ENCODE results near the gene SLC18B1.

SLC18B1 gene

GRCh38 chr6:132797951-132798868 lies at the start of gene SLC18B1:
Gene SLC18B1, minus strand, starts transcription at chr6:132798637. Its CDS starts 181 bp downstream, at chr6:132798456.
- peak in 1 of 2 donors; percentile 45 for DNase-seq (ENCODE audit: low read depth in 2 of 2)

- DNase-seq (ENCODE audit: low read depth in 2 of 2): no peak
These were observed 45.0 kb upstream of the SLC18B1 start for GRCh38 chr6:132843316-132844035.

DNA sequence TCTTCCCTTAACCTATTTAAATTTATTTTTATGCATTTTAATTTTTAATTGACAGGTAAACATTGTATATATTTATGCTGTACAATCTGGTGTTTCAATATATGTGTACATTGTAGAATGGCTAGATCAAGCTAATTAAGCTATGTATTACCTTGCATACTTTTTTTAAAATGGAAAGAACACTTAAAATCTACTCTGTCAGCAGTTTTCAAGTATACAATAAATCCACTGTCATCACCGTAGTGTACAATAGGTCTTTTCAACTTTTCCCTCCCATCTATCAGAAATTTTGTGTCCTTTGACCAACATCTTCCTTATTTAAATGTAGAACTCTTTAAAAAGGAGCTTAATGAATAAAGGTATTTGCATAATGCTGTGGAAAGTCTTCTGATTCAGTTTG lies 43.5 kb upstream of the SLC18B1 start:
- DNase-seq (ENCODE audit: low read depth in 2 of 2): no peak

- DNase-seq (ENCODE audit: low read depth in 2 of 2): no peak
These were observed 34.5 kb upstream of the SLC18B1 start for GRCh38 chr6:132832891-132833290.

GRCh38 chr6:132830334-132830751 lies 31.9 kb upstream of the SLC18B1 start:
- no peak for DNase-seq (ENCODE audit: low read depth in 2 of 2)

DNA sequence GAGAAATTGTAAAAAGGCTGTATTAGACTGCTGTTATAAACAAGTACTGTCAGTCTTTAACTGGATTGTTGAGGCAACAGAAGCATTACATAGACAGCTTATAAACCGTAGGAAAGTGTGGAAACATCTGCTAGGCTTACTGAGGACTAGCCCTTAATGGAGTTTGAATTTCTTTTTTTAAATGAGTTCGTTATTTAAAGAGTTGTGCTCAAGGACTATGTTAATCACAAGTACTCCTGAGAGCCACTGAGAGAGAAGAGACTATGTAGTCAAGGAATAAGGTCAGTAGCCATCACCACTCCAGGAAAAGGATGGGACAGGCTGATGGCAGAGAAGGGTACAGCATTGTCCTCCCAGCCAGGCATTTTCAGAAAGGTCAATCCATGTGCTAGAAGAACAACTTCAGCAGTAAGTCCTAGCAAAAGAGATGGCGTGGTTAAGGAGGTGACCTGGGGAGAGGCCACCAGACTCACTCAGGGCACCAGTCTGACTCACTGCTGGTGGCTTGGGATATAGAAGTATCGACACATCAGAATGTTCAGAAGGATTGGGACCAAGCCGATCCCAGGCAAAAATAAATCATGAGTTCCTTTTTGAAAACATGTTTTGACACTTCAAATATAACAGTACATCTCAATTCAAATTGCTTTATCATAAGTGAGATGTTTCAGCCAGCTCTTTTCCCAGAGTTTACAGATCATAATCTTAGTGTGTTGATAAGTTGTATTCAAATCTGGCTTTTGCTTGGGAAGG lies 22.4 kb upstream of the SLC18B1 start:
- no peak for DNase-seq (ENCODE audit: low read depth in 2 of 2)

GRCh38 chr6:132819405-132820161 lies 21.1 kb upstream of the SLC18B1 start:
- no peak for DNase-seq (ENCODE audit: low read depth in 2 of 2)

DNA sequence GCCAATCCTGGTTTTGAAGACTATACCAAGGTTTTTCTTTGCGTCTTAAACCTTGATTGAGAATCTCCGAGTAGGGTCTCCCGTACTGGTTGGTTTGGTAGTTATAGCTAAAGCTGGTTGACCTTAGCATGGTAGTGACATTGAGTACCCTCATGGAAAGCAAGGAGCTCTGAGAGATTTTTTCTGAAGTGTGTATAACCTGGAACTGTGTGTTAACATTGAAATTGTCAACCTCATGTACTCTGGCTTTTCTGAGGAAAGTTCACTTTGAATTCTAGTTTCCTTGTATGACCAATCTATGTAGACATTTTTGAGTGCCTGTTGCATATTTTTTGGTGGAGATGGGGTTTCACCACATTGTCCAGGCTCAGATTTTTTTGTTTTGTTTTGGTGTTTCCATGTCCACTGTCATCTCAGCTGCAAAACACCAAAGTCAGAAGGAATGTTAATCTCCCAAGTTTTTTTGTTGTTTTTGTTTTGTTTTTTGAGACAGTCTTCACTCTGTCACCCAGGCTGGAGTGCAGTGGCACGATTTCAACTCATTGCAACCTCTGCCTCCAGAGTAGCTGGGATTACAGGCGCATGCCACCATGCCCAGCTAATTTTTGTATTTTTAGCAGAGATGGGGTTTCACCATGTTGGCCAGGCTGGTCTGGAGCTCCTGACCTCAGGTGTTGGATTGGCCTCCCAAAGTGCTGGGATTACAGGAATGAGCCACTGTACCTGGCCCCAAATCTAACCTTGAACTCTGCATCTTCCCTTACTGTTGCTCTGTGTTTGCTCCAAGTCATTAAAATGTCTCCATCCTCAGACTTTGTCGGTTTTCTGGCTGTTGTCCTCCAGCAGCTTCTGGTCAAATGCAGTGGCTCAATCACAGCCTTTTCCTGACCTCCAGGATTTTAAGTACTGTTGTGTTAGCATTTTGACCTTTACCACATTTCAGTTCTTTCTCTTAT lies 20.2 kb upstream of the SLC18B1 start:
- no peak for DNase-seq (ENCODE audit: low read depth in 2 of 2)

GRCh38 chr6:132817554-132818403 lies 19.3 kb upstream of the SLC18B1 start:
- DNase-seq (ENCODE audit: low read depth in 2 of 2): no peak

- DNase-seq (ENCODE audit: low read depth in 2 of 2): no peak
These were observed 18.2 kb upstream of the SLC18B1 start for GRCh38 chr6:132816660-132817059.

GRCh38 chr6:132814716-132815570 lies 16.5 kb upstream of the SLC18B1 start:
- no peak for DNase-seq (ENCODE audit: low read depth in 2 of 2)

DNA sequence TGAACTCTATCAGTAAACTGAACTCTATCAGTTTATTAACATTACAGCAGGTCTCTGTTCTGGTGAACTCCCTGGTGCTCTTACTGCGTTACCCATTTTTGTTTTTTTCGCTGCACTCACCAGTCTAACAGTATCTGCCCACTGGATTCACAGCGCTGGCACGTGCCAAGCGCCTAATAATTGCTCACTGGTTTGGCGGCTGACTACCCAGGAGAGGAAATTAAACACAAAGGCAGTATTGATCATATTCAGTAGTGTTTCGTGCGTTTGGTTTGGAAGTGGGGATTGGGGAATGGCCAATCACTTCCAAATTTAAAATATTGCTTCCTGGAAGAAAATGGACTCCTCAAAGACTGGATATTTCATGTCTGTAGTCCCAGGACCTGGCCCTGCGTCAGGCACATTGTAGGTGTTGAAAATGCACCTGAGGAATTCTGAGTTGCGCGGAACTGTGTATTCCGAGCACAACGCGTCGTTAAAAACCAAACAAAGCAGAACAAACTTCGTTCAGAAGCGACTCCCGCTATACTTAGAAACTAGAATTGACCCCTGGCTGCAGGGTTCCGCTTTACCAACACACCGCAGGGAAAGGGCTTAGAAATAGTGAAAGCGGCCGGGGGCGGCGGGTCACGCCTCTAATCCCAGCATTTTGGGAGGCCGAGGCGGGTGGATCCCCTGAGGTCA lies 14.9 kb upstream of the SLC18B1 start:
- DNase-seq (ENCODE audit: low read depth in 2 of 2): peak in 1 of 2 donors; percentile 31

DNA sequence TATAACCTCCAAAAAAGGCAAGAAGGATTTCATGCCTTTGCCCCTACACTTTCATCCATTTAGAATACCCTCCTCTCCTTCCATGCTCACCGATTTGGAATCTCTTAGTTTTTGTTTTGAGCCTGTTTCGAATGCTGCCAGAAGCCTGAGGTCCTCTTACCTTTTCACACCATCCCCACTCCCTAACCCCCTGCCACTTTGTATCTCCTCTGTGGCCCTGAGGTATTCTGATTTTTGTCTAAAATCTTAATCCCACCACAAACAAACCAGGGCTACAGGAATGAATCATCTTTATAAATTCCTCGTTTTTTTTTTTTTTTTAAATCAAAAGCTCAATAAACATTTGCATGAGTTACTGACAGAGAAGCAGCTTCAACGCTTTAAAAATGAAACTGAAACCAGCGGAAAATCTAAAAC lies 14.3 kb upstream of the SLC18B1 start:
- no peak for DNase-seq (ENCODE audit: low read depth in 2 of 2)

DNA sequence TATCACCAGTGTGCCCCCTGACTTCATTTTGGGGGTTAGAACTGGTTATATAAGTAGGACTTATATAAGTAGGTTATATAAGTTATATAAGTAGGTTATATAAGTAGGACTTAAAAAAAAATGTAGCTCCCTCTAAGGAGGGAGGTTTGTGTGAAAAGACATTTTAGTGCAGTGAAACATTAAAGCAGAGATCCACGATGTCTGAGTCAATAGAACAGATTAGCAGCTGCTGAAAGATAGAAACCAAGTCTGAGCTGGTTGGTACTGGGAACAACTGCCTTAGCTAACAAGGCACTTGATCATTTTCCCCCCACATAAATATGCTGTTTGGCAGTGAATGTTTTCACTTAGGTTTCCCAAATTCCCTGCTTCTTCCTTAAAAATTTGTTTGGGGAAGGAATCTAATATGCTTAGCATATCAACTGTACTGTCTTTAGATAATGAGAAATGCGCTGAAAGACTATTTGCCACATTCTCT lies 13.9 kb upstream of the SLC18B1 start:
- DNase-seq (ENCODE audit: low read depth in 2 of 2): no peak

DNA sequence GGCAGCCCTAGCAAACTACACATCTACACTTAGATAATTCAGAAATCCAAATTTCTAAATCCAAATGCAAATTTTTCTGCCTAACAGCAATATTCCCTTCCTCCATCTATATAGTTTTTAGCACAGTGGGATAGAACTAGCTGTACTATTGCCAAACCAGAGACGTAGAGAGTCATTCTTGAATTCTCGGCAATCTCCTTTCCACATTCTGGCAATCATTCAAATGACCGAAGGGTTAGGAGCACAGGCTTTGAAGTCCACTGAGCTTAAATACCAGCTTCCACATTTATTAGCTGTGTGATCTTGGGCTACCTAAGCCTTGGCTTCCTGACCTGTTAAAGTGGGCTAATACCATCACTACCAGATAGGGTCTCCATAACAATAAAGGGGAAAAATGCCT lies 12.8 kb upstream of the SLC18B1 start:
- no peak for DNase-seq (ENCODE audit: low read depth in 2 of 2)

DNA sequence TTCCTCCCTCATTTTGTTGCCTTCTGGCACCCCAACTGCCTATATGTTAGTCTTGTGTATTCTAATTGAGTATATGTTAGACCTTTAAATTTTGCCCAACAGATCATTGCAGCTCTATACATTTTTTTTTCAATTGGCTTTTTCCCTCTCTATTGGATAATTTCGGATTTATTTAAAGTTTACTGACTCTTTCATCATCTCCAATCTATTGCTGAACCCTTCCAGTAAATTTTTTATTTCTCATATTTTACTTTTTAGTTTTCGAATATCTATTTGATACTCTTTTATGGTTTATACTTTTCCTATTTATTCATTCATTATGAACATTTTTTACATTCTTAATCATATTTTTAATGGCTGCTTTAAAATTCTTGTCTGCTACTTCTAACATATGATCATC lies 7.1 kb upstream of the SLC18B1 start:
- DNase-seq (ENCODE audit: low read depth in 2 of 2): no peak

DNA sequence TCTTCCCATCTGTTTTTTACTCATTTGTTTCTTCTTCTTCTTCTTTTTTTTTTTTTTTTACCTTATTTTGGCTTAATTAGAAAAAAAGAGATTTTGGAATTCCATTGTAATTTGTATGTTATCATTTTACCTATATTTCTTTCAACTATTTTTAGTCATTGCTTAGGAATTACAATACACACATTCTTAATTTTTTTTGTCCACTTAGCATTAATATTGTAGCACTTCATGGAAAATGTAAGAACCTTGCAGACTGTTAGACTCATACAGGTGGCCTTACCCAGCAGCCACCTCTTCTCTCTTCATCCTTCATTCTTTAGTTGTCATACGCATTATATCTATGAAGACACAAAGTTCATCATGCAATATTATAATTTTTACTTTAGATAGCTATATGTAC lies 5.8 kb upstream of the SLC18B1 start:
- no peak for DNase-seq (ENCODE audit: low read depth in 2 of 2)

- no peak for DNase-seq (ENCODE audit: low read depth in 2 of 2)
These were observed 2.2 kb upstream of the SLC18B1 start for GRCh38 chr6:132800656-132801055.

All from activated CD4-positive, alpha-beta T cell treated with anti-CD3 and anti-CD28 coated beads for 24 hours (primary cell).